Neutrophil (primary cell): ENCODE measurements around the gene LRBA.

Experiments used
- H3K27ac ChIP-seq: fragments of 200-600 bp; sonication (generic); 2 replicates; pipeline ENCODE4 v1.5.1; 2016; ENCODE audit warnings: mild to moderate bottlenecking, moderate library complexity
- H3K27me3 ChIP-seq: fragments of 200-600 bp; sonication (generic); 2 replicates; pipeline ENCODE4 v1.6.0; 2016; ENCODE audit warnings: mild to moderate bottlenecking
- H3K36me3 ChIP-seq: fragments of 200-600 bp; sonication (generic); 2 replicates; pipeline ENCODE4 v1.5.1; 2017
- H3K4me1 ChIP-seq, 2 experiments: fragments of 200-600 bp in 1 of 2; sonication (generic) in 1 of 2; 1 replicate in 1 of 2; 2 replicates in 1 of 2; pipeline versions ENCODE4 v1.5.1 to v1.6.1; 2013 to 2016; ENCODE audit warnings: low read depth in 1 of 2, low read length in 1 of 2, mild to moderate bottlenecking in 1 of 2, moderate library complexity in 1 of 2; ENCODE audit not compliant: control insufficient read depth in 1 of 2, insufficient read depth in 1 of 2
- H3K4me3 ChIP-seq, 2 experiments: fragments of 200-600 bp in 1 of 2; sonication (generic) in 1 of 2; 1 replicate in 1 of 2; 2 replicates in 1 of 2; pipeline ENCODE4 v1.5.1; 2013 to 2016; ENCODE audit warnings: low read depth in 1 of 2, low read length in 1 of 2, mild to moderate bottlenecking in 1 of 2, moderate library complexity in 1 of 2
- H3K9me3 ChIP-seq: fragments of 200-600 bp; sonication (generic); 2 replicates; pipeline ENCODE4 v1.5.1; 2016
- CTCF ChIP-seq: fragments of 200-600 bp; sonication (generic); IDR thresholded peaks from 2 replicates; pipeline ENCODE4 v1.5.1; 2016; ENCODE audit warnings: antibody characterized with exemption

LRBA gene

GRCh38 chr4:150247184-150247583 lies 767.9 kb downstream of the LRBA start:
- Histone ChIP-seq H3K36me3 (no peaks in the 10 kb centered on the region), H3K27me3 (no peaks in the 10 kb centered on the region), H3K9me3 (no peaks in the 10 kb centered on the region), H3K27ac (no peak overlapping the region), H3K4me1 (no peaks in the 10 kb centered on the region), H3K4me3 (no peak overlapping the region)
- no peak for TF ChIP-seq CTCF

GRCh38 chr4:150244600-150244999 lies 770.5 kb downstream of the LRBA start:
- Histone ChIP-seq H3K36me3 (no peaks in the 10 kb centered on the region), H3K9me3 (no peaks in the 10 kb centered on the region), H3K4me3 (no peak overlapping the region), H3K4me1 (no peaks in the 10 kb centered on the region), H3K27ac (no peak overlapping the region), H3K27me3 (no peaks in the 10 kb centered on the region)
- TF ChIP-seq CTCF: no peak

- Histone ChIP-seq H3K4me3 (no peak overlapping the region), H3K27me3 (no peaks in the 10 kb centered on the region), H3K9me3 (no peaks in the 10 kb centered on the region), H3K27ac (no peak overlapping the region), H3K4me1 (no peaks in the 10 kb centered on the region), H3K36me3 (no peaks in the 10 kb centered on the region)
- TF ChIP-seq CTCF: no peak
These were observed 771.2 kb downstream of the LRBA start for GRCh38 chr4:150243932-150244331.

- Histone ChIP-seq H3K4me3 (no peak overlapping the region), H3K4me1 (no peaks in the 10 kb centered on the region), H3K27me3 (no peaks in the 10 kb centered on the region), H3K27ac (no peak overlapping the region), H3K9me3 (no peaks in the 10 kb centered on the region), H3K36me3 (no peaks in the 10 kb centered on the region)
- TF ChIP-seq CTCF: no peak
These were observed 772.1 kb downstream of the LRBA start for GRCh38 chr4:150242820-150243458.

GRCh38 chr4:150240011-150240410 lies 775.1 kb downstream of the LRBA start:
- H3K4me1 ChIP-seq: no peaks in the 10 kb centered on the region
- no peak overlapping the region for H3K27ac ChIP-seq
- no peaks in the 10 kb centered on the region for H3K27me3 ChIP-seq
- no peaks in the 10 kb centered on the region for H3K36me3 ChIP-seq
- H3K9me3 ChIP-seq: no peaks in the 10 kb centered on the region
- TF ChIP-seq CTCF: no peak
- no peak overlapping the region for H3K4me3 ChIP-seq
